GM18505 (cell line): ENCODE results near the gene MKLN1.
"Not testable (repeated sequence)": the region's sequence is repeated elsewhere in the genome, so short reads cannot be mapped to it uniquely, and the experiment has no call there.

Experiments
- ATAC-seq: cut with Tn5 transposase; IDR thresholded peaks from one replicate; pipeline ENCODE4 v1.9.1; 2021; ENCODE audit not compliant: unreplicated experiment
- POLR2A ChIP-seq: IDR thresholded peaks from 4 replicates; pipeline ENCODE4 v1.6.1; 2011; ENCODE audit warnings: borderline replicate concordance; ENCODE audit not compliant: insufficient read depth, insufficient read length; ENCODE audit errors: extremely low read depth

Gene MKLN1

GRCh38 chr7:131412031-131412430, 84.4 kb downstream of the MKLN1 start:
- no peak for ATAC-seq
- TF ChIP-seq POLR2A: no peak

GRCh38 chr7:131413711-131414110, 86.0 kb downstream of the MKLN1 start:
- ATAC-seq: no peak
- TF ChIP-seq POLR2A: no peak

GRCh38 chr7:131424219-131424822, 96.6 kb downstream of the MKLN1 start:
- no peak for ATAC-seq

GRCh38 chr7:131425992-131426391, 98.3 kb downstream of the MKLN1 start:
- no peak for ATAC-seq
- no peak for TF ChIP-seq POLR2A

More at GRCh38 chr7:131424219-131424822, 96.6 kb downstream of the MKLN1 start:
- TF ChIP-seq POLR2A: no peak

GRCh38 chr7:131430826-131431225, 103.2 kb downstream of the MKLN1 start:
- ATAC-seq: not testable (repeated sequence)

- TF ChIP-seq POLR2A: no peak
- no peak for ATAC-seq
Observed at GRCh38 chr7:131431289-131431688, 103.6 kb downstream of the MKLN1 start.

GRCh38 chr7:131431756-131432155, 104.1 kb downstream of the MKLN1 start:
- no peak for ATAC-seq
- TF ChIP-seq POLR2A: no peak

GRCh38 chr7:131436384-131436783, 108.7 kb downstream of the MKLN1 start:
- no peak for TF ChIP-seq POLR2A
- no peak for ATAC-seq

GRCh38 chr7:131438969-131439368, 111.3 kb downstream of the MKLN1 start:
- no peak for TF ChIP-seq POLR2A
- no peak for ATAC-seq

- TF ChIP-seq POLR2A: no peak
- ATAC-seq: no peak
Observed at GRCh38 chr7:131443496-131443895, 115.8 kb downstream of the MKLN1 start.

- TF ChIP-seq POLR2A: no peak
- no peak for ATAC-seq
Observed at GRCh38 chr7:131444683-131445082, 117.0 kb downstream of the MKLN1 start.

GRCh38 chr7:131449373-131449902, 121.8 kb downstream of the MKLN1 start:
- TF ChIP-seq POLR2A: no peak

GRCh38 chr7:131454498-131454897, 126.8 kb downstream of the MKLN1 start:
- TF ChIP-seq POLR2A: no peak
- no peak for ATAC-seq

More at GRCh38 chr7:131449373-131449902, 121.8 kb downstream of the MKLN1 start:
- no peak for ATAC-seq

GRCh38 chr7:131455001-131455400, 127.3 kb downstream of the MKLN1 start:
- ATAC-seq: no peak
- TF ChIP-seq POLR2A: no peak

GRCh38 chr7:131455546-131455945, 127.9 kb downstream of the MKLN1 start:
- no peak for TF ChIP-seq POLR2A
- no peak for ATAC-seq
